NB4 (cell line): ENCODE measurements around the gene POM121.
A peak's percentile ranks its signal among the peaks of the same experiment; 100 is the strongest.
"Not testable (repeated sequence)": the region's sequence is repeated elsewhere in the genome, so short reads cannot be mapped to it uniquely, and the experiment has no call there.

Source experiments
- DNase-seq: peaks from one replicate; pipeline ENCODE4 v3.0.0; 2010; ENCODE audit warnings: low read depth
- H3K4me3 ChIP-seq: one replicate; pipeline ENCODE4 v1.5.1; 2011; ENCODE audit warnings: mild to moderate bottlenecking, low read depth, low read length, moderate library complexity
- MYC ChIP-seq: IDR thresholded peaks from 2 replicates; pipeline ENCODE4 v1.6.1; 2011; ENCODE audit warnings: low read depth, low read length
- POLR2A ChIP-seq: IDR thresholded peaks from 2 replicates; pipeline ENCODE4 v1.6.1; 2011; ENCODE audit warnings: mild to moderate bottlenecking; ENCODE audit not compliant: insufficient read length; ENCODE audit errors: extremely low read depth
- TF ChIP-seq, protein P1 (sequence below): IDR thresholded peaks from one replicate; pipeline ENCODE4 v1.5.1; 2012; ENCODE audit warnings: low read depth, low read length
- TF ChIP-seq, protein P2 (sequence below): IDR thresholded peaks from 2 replicates; pipeline ENCODE4 v1.6.1; 2011; ENCODE audit warnings: low read depth, low read length

The POM121 gene

DNA sequence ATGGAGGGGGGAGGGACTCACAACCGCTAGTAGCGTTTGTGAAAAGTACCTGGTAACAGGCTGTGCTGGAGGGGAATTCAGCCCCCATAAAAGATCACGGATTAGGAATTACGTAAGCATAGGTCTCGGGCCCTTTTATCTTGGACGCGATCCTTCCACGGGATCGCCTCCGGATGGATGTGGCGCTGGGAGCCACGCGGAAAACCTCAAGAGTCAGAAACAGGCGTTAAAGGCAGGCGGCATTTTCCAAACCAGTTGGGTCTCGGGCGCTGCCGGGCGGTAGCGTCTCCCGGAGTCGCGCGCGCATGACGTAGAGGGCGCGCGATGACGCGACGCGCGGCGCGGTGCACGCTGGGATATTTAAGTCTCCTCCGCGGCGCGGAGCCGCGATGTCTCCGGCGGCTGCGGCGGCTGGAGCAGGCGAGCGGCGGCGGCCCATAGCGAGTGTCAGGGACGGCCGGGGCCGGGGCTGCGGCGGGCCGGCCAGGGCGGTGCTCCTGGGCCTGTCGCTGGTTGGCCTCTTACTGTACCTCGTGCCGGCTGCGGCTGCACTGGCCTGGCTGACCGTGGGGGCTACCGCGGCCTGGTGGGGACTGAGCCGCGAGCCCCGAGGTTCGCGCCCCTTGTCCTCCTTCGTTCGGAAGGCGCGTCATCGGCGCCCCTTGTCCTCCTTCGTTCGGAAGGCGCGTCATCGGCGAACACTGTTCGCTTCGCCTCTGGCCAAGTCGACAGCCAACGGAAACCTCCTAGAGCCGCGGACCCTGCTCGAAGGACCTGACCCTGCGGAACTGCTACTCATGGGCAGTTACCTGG is at the start of gene POM121:
TSS of gene POM121 (plus strand) at position 363 of the 813 bp plus-strand sequence. CDS start at position 390, 27 bp downstream.
- peak within 1 kb of the TSS; percentile 92 for H3K4me3 ChIP-seq
- TF ChIP-seq, protein P1, sequence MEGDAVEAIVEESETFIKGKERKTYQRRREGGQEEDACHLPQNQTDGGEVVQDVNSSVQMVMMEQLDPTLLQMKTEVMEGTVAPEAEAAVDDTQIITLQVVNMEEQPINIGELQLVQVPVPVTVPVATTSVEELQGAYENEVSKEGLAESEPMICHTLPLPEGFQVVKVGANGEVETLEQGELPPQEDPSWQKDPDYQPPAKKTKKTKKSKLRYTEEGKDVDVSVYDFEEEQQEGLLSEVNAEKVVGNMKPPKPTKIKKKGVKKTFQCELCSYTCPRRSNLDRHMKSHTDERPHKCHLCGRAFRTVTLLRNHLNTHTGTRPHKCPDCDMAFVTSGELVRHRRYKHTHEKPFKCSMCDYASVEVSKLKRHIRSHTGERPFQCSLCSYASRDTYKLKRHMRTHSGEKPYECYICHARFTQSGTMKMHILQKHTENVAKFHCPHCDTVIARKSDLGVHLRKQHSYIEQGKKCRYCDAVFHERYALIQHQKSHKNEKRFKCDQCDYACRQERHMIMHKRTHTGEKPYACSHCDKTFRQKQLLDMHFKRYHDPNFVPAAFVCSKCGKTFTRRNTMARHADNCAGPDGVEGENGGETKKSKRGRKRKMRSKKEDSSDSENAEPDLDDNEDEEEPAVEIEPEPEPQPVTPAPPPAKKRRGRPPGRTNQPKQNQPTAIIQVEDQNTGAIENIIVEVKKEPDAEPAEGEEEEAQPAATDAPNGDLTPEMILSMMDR, result no peak
- TF ChIP-seq, protein P2, sequence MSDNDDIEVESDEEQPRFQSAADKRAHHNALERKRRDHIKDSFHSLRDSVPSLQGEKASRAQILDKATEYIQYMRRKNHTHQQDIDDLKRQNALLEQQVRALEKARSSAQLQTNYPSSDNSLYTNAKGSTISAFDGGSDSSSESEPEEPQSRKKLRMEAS, result peak; percentile 77
- peak; percentile 92 for TF ChIP-seq MYC
- TF ChIP-seq POLR2A, result peak; percentile 68
- DNase-seq, result peak; percentile 96

DNA sequence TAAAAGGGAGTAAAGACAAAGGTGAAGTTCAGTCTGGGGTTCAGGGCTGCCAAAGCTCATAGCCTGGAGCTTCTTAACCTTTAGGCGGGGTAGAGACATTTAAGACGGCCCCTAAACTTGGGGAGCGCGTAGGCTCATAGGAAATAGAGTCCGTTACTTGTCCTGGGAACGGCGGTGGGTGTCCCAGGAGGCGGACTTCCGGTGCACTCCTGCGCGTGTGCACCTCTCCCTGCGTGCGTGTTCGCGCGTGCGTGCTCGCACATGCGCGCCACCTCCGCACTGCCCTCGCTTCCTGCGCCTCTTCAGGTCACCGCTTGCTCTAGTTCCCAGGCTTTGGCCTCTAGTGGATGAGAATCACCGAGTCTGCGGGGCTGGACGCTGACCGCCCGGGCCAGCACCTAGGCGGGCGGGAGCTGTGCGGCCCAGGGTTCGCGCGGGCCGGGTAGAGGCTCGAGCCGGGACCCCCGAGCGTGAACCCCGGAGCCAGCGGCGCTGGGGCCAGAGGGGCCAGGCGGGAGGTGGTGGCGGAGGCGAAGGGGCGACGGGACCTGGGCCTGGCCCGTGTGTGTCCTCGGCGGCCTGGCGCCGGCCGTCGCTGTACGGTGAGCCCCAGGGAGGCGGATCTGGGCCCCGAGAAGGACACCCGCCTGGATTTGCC is 45.7 kb upstream of the POM121 start:
- peak; percentile 99 for DNase-seq
- TF ChIP-seq POLR2A, result peak; percentile 71
- TF ChIP-seq, protein P2, result peak; percentile 89
- peak; percentile 87 for TF ChIP-seq MYC
- H3K4me3 ChIP-seq, result peak overlapping the region; percentile 87

DNA sequence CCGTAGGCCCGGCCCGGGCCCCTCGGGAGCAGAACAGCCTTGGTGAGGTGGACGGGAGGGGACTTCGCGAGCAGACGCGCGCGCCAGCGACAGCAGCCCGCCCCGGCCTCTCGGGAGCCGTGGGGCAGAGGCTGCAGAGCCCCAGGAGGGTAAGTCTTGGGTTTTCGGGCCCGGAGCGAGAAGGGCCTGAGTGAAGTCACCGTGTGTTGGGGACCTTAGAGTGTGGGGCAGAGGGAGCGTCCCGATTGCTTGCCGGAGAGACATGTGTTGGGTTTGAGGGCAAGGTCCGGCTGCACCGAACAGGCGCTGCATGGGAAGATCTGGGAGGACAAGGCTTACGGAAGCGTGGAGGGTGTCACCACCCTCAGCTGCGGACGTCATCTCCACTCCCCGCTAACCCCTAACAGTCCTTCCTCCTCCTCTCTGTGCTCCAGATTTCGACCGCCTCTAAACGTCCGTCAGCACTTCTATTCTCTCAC is 45.1 kb upstream of the POM121 start:
- peak; percentile 91 for DNase-seq
- TF ChIP-seq MYC (peak; percentile 66; the same call in 1 of the 2 replicates), POLR2A (peak; percentile 49)
- TF ChIP-seq, protein P2, result peak; percentile 70

DNA sequence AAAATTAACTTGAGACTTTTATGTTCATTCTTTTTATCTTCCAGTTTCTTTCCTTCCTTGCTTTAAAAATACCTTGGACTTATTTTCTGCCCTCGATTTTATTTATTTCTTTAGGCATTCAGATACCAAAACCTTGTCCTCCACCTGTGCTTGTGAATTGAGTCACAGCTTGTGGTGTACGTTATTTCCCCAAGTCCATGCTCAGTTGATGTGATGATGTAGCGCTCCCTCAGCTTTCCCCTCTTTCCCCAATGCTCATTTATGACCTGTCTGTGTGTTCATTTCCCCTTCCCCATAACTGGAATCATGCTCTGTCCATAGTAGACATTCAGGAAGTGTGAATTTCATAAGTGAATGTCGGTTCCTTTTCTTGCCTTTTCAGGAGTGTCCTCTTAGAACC is 33.1 kb upstream of the POM121 start:
- not testable (repeated sequence) for H3K4me3 ChIP-seq, DNase-seq

More for the DNA sequence above, 45.1 kb upstream of the POM121 start:
- peak overlapping the region; percentile 87 for H3K4me3 ChIP-seq

DNA sequence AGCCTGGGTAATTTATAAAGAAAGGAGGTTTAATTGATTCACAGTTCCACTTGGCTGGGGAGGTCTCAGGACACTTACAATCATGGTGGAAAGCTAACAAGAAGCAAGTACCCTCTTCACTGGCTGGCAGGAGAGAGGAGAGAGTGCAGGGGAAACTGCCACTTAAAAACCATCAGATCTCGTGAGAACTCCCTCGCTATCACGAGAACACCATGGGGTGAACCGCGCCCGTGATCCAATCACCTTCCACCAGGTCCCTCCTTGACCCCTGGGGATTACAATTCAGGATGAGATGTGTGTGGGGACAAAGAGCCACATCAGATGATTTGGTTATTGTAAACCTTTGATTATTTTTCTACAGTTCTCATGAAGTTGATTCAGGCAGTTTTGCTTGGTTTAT is 20.2 kb upstream of the POM121 start:
- not testable (repeated sequence) for DNase-seq, H3K4me3 ChIP-seq

DNA sequence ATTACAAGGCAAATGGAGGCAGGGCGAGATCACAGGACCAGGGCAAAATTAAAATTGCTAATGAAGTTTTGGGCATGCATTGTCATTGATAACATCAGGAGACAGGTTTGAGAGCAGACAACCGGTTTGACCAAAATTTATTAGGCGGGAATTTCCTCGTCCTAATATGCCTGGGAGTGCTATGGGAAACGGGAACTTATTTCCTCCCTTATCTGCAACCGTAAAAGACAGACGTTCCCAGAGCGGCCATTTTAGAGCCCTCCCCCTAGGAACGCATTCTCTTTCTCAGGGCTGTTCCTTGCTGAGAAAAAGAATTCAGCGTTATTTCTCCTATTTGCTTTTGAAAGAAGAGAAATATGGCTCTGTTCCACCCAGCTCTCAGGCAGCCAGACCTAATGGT is 16.5 kb upstream of the POM121 start:
- not testable (repeated sequence) for H3K4me3 ChIP-seq, DNase-seq

DNA sequence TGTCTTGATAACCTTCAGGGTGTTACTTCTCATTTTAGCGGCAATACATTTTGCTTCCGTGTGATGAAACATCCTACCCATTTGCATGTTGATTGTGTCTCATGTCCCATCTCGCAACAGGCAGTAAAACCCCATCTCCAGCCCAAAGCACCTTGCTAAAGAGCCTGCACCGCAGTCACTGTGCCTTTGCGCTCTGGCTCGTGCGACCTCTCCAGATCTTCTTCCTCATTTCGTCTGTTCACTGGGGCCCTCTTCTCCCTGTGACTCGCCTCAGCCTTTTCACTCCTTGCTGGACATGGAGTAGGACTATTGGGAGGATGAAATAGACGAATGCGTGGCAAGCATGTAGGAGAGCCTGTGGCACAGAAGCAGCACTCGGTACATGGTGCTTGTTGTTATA is 13.5 kb upstream of the POM121 start:
- not testable (repeated sequence) for H3K4me3 ChIP-seq
- peak; percentile 82 for DNase-seq

DNA sequence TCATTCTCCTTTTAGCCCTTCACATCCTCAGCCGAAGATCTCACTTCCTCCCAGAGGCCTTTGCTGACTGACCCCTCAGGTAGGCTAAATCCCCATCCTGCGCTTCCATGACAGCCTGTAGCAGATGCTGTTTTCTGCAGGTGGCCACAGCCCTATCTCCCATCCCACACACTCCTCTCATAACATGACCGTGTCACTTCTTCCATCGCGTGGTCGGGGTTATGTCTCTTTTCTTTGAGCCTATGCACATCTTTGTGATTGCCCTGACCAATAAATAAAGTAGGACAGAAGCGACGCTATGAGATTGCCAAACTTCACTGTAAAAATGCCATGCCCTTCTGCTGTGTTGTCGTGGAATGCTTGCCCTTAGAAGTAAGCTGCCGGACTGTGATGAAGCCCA is 11.1 kb upstream of the POM121 start:
- DNase-seq, result not testable (repeated sequence)

DNA sequence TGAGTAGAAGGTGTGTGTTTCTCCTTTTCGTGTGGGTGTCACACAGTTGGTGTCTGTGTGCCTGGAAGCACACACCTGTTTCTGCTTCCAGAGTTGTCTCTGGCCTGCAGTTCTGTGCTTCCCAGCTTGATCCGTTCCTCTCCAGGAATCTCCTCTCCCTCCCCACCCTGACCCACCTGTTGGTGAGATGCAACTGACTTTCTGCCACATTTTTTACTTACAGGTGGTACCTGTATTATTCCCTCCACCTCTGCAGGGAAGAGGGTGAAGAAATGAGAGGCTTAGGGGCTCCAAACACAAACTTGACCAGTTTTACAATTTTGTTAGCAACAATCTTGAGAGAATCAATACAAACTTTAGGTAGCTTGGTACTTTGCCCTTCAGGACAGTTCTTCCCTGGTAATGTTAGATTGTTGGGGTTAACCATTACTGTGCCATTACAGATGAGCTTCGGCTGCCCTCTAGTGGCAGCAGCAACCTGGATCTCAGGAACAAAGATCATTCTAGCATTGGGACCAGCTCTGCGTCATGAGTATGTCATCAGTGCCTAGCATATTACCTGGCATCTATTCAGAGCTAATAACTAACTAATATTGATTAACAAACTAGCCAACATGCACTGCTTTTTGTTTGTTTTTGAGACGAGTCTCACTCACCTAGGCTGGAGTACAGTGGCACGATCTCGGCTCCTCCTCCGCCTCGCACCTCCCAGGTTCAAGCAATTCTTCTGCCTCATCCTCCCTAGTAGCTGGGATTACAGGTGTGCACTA is 10.0 kb upstream of the POM121 start:
- peak; percentile 63 for DNase-seq
- TF ChIP-seq, protein P1, result peak; percentile 60
- not testable (repeated sequence) for H3K4me3 ChIP-seq

More for the DNA sequence above, 11.1 kb upstream of the POM121 start:
- not testable (repeated sequence) for H3K4me3 ChIP-seq
